Cardiac septum (tissue), 1 donor: ENCODE results near the gene CCDC137. TPM values are rescaled to one million over a fixed set of nuclear protein-coding genes. Genes with fewer than 3 reads are reported as not detected.

ENCODE experiments used
- DNase-seq: peaks from one replicate; pipeline ENCODE4 v3.0.0-alpha.2; 2020; ENCODE audit warnings: low spot score
- intact Hi-C: fragments of 100-400 bp; cut with DNase I; formaldehyde crosslinking; loops from one replicate; pipeline ENCODE4 v1.14.0; 2022
- total RNA-seq: library from RNA; stranded (reverse); fragmentation: NEBNext Ultra II Directional; extraction: Animal tissue kit (Norgen Biotek cat#: 25700); gene quantifications from one replicate; pipeline ENCODE4 v1.2.1, GENCODE V29; 2021
- donor health status: DM: no; HTN: no; CAD: no.

Gene CCDC137
- total RNA-seq, 1 donor from 2014 or later, result 8.2 TPM

- no peak for DNase-seq
Observed at GRCh38 chr17:81648013-81648706, 18.4 kb upstream of the CCDC137 start.

GRCh38 chr17:81648707-81649085 lies 17.8 kb upstream of the CCDC137 start:
- no peak for DNase-seq
- intact Hi-C loops, result no loop called here

More at GRCh38 chr17:81648013-81648706, 18.4 kb upstream of the CCDC137 start:
- intact Hi-C loops, result no loop called here

- DNase-seq, result no peak
- intact Hi-C loops, result no loop called here
Observed at GRCh38 chr17:81650951-81651350, 15.6 kb upstream of the CCDC137 start.

GRCh38 chr17:81651692-81652091 lies 14.8 kb upstream of the CCDC137 start:
- DNase-seq, result no peak
- intact Hi-C loops, result no loop called here

GRCh38 chr17:81652906-81653771 lies 13.4 kb upstream of the CCDC137 start:
- DNase-seq, result no peak
- intact Hi-C loops, result no loop called here

GRCh38 chr17:81655378-81656117 lies 11.0 kb upstream of the CCDC137 start:
- intact Hi-C loops, result no loop called here
- DNase-seq, result no peak

- DNase-seq, result no peak
- intact Hi-C loops, result no loop called here
Observed at GRCh38 chr17:81656118-81656743, 10.3 kb upstream of the CCDC137 start, which contains the start of gene PDE6G. Gene PDE6G (minus strand): TSS chr17:81656542. CDS start chr17:81653305, 3,237 bp downstream.

GRCh38 chr17:81656835-81657234 lies 9.7 kb upstream of the CCDC137 start:
- intact Hi-C loops, result no loop called here
- DNase-seq, result no peak

- intact Hi-C loops, result no loop called here
- no peak for DNase-seq
Observed at GRCh38 chr17:81659038-81659437, 7.5 kb upstream of the CCDC137 start.

- intact Hi-C loops, result no loop called here
Observed at GRCh38 chr17:81660441-81660840, 6.1 kb upstream of the CCDC137 start.

GRCh38 chr17:81662002-81662401 lies 4.5 kb upstream of the CCDC137 start:
- no peak for DNase-seq
- intact Hi-C loops, result no loop called here

More at GRCh38 chr17:81660441-81660840, 6.1 kb upstream of the CCDC137 start:
- no peak for DNase-seq

- intact Hi-C loops, result no loop called here
- no peak for DNase-seq
Observed at GRCh38 chr17:81664051-81664470, 2.5 kb upstream of the CCDC137 start.

GRCh38 chr17:81665205-81666091 lies 1.1 kb upstream of the CCDC137 start:
- intact Hi-C loops, result loop anchor here (2.0 kb wide), 1 partner anchor 29 kb away; the partner anchor contains the start of genes NPLOC4 and TSPAN10
- DNase-seq, result no peak

GRCh38 chr17:81666092-81666341 lies 520 bp upstream of the CCDC137 start:
- intact Hi-C loops, result loop anchor here (2.0 kb wide), 1 partner anchor 29 kb away; the partner anchor contains the start of genes NPLOC4 and TSPAN10
- DNase-seq, result no peak

GRCh38 chr17:81667754-81668153 lies 1.2 kb downstream of the CCDC137 start:
- no peak for DNase-seq
- intact Hi-C loops, result loop anchor here (2.0 kb wide), 1 partner anchor 31 kb away; the partner anchor contains the start of genes NPLOC4 and TSPAN10

- intact Hi-C loops, result no loop called here
- DNase-seq, result no peak
Observed at GRCh38 chr17:81672504-81672903, 6.0 kb downstream of the CCDC137 start.

- no peak for DNase-seq
- intact Hi-C loops, result no loop called here
Observed at GRCh38 chr17:81672954-81673353, 6.4 kb downstream of the CCDC137 start.

GRCh38 chr17:81673561-81674258 lies 7.2 kb downstream of the CCDC137 start:
- intact Hi-C loops, result no loop called here
- no peak for DNase-seq
